ENCODE results near the gene UBASH3A.

The UBASH3A gene

GRCh38 chr21:42423197-42423675 is 19.5 kb downstream of the UBASH3A start:
- H3K4me3 ChIP-seq (ENCODE audit: low read depth, low read length) = no peak overlapping the region
- TF ChIP-seq CTCF (conservative IDR thresholded peaks at IDR 0.05; ENCODE audit: low read depth, low read length) = no peak
- DNase-seq (ENCODE audit: low read depth) = no peak

- no peak for DNase-seq (ENCODE audit: low read depth)
- H3K4me3 ChIP-seq (ENCODE audit: low read depth, low read length) = no peak overlapping the region
- no peak for TF ChIP-seq CTCF (conservative IDR thresholded peaks at IDR 0.05; ENCODE audit: low read depth, low read length)
These were observed 20.0 kb downstream of the UBASH3A start for GRCh38 chr21:42423685-42424084.

- TF ChIP-seq CTCF (conservative IDR thresholded peaks at IDR 0.05; ENCODE audit: low read depth, low read length) = no peak
- no peak for DNase-seq (ENCODE audit: low read depth)
- H3K4me3 ChIP-seq (ENCODE audit: low read depth, low read length) = no peak overlapping the region
These were observed 21.3 kb downstream of the UBASH3A start for GRCh38 chr21:42424914-42425541.

GRCh38 chr21:42425591-42425990 is 21.9 kb downstream of the UBASH3A start:
- no peak for TF ChIP-seq CTCF (conservative IDR thresholded peaks at IDR 0.05; ENCODE audit: low read depth, low read length)
- H3K4me3 ChIP-seq (ENCODE audit: low read depth, low read length) = no peak overlapping the region
- DNase-seq (ENCODE audit: low read depth) = no peak

- no peak for DNase-seq (ENCODE audit: low read depth)
- no peak for TF ChIP-seq CTCF (conservative IDR thresholded peaks at IDR 0.05; ENCODE audit: low read depth, low read length)
- no peak overlapping the region for H3K4me3 ChIP-seq (ENCODE audit: low read depth, low read length)
These were observed 22.7 kb downstream of the UBASH3A start for GRCh38 chr21:42426424-42426823.

GRCh38 chr21:42426876-42427480 is 23.3 kb downstream of the UBASH3A start:
- no peak overlapping the region for H3K4me3 ChIP-seq (ENCODE audit: low read depth, low read length)
- TF ChIP-seq CTCF (conservative IDR thresholded peaks at IDR 0.05; ENCODE audit: low read depth, low read length) = no peak
- no peak for DNase-seq (ENCODE audit: low read depth)

Data from choroid plexus epithelial cell (primary cell).